HepG2 (cell line): Measurements from ENCODE around the gene HIBADH. TPM values are rescaled to one million over a fixed set of nuclear protein-coding genes. Genes with fewer than 3 reads are reported as not detected.

Source experiments
- CCDC6 ChIP-seq: sonication (generic); formaldehyde crosslinking; IDR thresholded peaks from 2 replicates; pipeline ENCODE4 v1.8.1; 2022; ENCODE audit warnings: mild to moderate bottlenecking, missing genetic modification reagents, moderate library complexity
- CHD4 ChIP-seq: fragments of 200-600 bp; sonication (generic); IDR thresholded peaks from 2 replicates; pipeline ENCODE4 v1.7.0; 2017; ENCODE audit warnings: mild to moderate bottlenecking, low read length, borderline replicate concordance
- EEA1 ChIP-seq: sonication (generic); formaldehyde crosslinking; IDR thresholded peaks from 2 replicates; pipeline ENCODE4 v1.5.1; 2020; ENCODE audit warnings: mild to moderate bottlenecking, missing genetic modification reagents, borderline replicate concordance
- FOSL2 ChIP-seq: sonication (generic); formaldehyde crosslinking; IDR thresholded peaks from 2 replicates; pipeline ENCODE4 v1.4.0; 2020; ENCODE audit warnings: missing genetic modification reagents
- FOXK1 ChIP-seq: sonication (generic); formaldehyde crosslinking; IDR thresholded peaks from 2 replicates; pipeline ENCODE4 v1.4.0; 2020; ENCODE audit warnings: low read depth, missing genetic modification reagents, borderline replicate concordance
- GTF2F1 ChIP-seq: fragments of 150-350 bp; IDR thresholded peaks from 2 replicates; pipeline ENCODE4 v1.6.1; 2014; ENCODE audit warnings: low read length
- GTF3A ChIP-seq: sonication (generic); formaldehyde crosslinking; conservative IDR thresholded peaks from 2 replicates; pipeline ENCODE4 v1.4.0; 2020; ENCODE audit warnings: mild to moderate bottlenecking, missing genetic modification reagents
- HMG20B ChIP-seq: conservative IDR thresholded peaks from 2 replicates; pipeline ENCODE4 v1.6.1; 2016; ENCODE audit warnings: missing genetic modification reagents, missing compliant biosample characterization
- NBN ChIP-seq: fragments of 450-650 bp; conservative IDR thresholded peaks from 2 replicates; pipeline ENCODE4 v1.6.1; 2017
- NR2F6 ChIP-seq, 2 experiments: IDR thresholded peaks; 2 replicates each; pipeline ENCODE4 v1.6.1; 2016; ENCODE audit warnings: antibody characterized with exemption in 1 of 2, mild to moderate bottlenecking in 1 of 2
- PAWR ChIP-seq: sonication (generic); formaldehyde crosslinking; IDR thresholded peaks from 2 replicates; pipeline ENCODE4 v1.4.0; 2020; ENCODE audit warnings: missing genetic modification reagents, mild to moderate bottlenecking, borderline replicate concordance
- RFXAP ChIP-seq: sonication (generic); formaldehyde crosslinking; IDR thresholded peaks from 2 replicates; pipeline ENCODE4 v1.4.0; 2020; ENCODE audit warnings: missing genetic modification reagents, borderline replicate concordance
- SAFB2 ChIP-seq: sonication (generic); formaldehyde crosslinking; IDR thresholded peaks from 2 replicates; pipeline ENCODE4 v1.5.1; 2020; ENCODE audit warnings: missing genetic modification reagents, low read depth, mild to moderate bottlenecking, borderline replicate concordance
- SP5 ChIP-seq: IDR thresholded peaks from 2 replicates; pipeline ENCODE4 v1.6.1; 2016; ENCODE audit warnings: low read depth, borderline replicate concordance
- ZNF101 ChIP-seq: sonication (generic); formaldehyde crosslinking; IDR thresholded peaks from 2 replicates; pipeline ENCODE4 v1.4.0; 2020; ENCODE audit warnings: mild to moderate bottlenecking, low read depth, missing genetic modification reagents, borderline replicate concordance
- ZNF468 ChIP-seq: sonication (generic); formaldehyde crosslinking; IDR thresholded peaks from 2 replicates; pipeline ENCODE4 v1.8.0; 2022; ENCODE audit warnings: mild to moderate bottlenecking, moderate library complexity, missing genetic modification reagents
- ZNF878 ChIP-seq: sonication (generic); formaldehyde crosslinking; IDR thresholded peaks from 2 replicates; pipeline ENCODE4 v1.8.1; 2023; ENCODE audit warnings: mild to moderate bottlenecking, missing genetic modification reagents, moderate library complexity
- polyA plus RNA-seq, 8 experiments: library from polyadenylated mRNA; depleted of rRNA in 3 of 8; stranded (reverse) in 7 of 8; unstranded in 1 of 8; fragments of >200 nt; fragmentation: Illumina TruSeq in 4 of 8; extraction: Trizol in 4 of 8; gene quantifications; 2 replicates each; pipeline versions ENCODE4 v1.2.1 to v1.2.3, GENCODE V29; 2011 to 2016; ENCODE audit warnings: low read depth in 4 of 8, missing spikeins in 1 of 8, mixed read lengths in 1 of 8; ENCODE audit not compliant: insufficient read depth in 1 of 8
- total RNA-seq, 5 experiments: library from RNA; depleted of rRNA; stranded (reverse); fragments of >200 nt; fragmentation: Illumina TruSeq; extraction: Trizol; gene quantifications; 2 replicates each; pipeline ENCODE4 v1.2.3, GENCODE V29; 2016; ENCODE audit warnings: low read depth in 1 of 5
- TF ChIP-seq, protein P1 (sequence below), 2 experiments: IDR thresholded peaks; 2 replicates each; pipeline ENCODE4 v1.6.1; 2011 to 2012; ENCODE audit warnings: low read length in 2 of 2, borderline replicate concordance in 1 of 2, low read depth in 1 of 2, mild to moderate bottlenecking in 1 of 2, moderate library complexity in 1 of 2
- TF ChIP-seq, protein P2 (sequence below): sonication (generic); formaldehyde crosslinking; IDR thresholded peaks from 2 replicates; pipeline ENCODE4 v1.5.1; 2020; ENCODE audit warnings: mild to moderate bottlenecking, missing genetic modification reagents, borderline replicate concordance

Gene HIBADH
- total and polyA plus RNA-seq, 2 of the 13 experiments (the other 11 are each of a cell fraction or from before 2014, with no cell fraction given): 49.9 to 59.5 TPM

DNA sequence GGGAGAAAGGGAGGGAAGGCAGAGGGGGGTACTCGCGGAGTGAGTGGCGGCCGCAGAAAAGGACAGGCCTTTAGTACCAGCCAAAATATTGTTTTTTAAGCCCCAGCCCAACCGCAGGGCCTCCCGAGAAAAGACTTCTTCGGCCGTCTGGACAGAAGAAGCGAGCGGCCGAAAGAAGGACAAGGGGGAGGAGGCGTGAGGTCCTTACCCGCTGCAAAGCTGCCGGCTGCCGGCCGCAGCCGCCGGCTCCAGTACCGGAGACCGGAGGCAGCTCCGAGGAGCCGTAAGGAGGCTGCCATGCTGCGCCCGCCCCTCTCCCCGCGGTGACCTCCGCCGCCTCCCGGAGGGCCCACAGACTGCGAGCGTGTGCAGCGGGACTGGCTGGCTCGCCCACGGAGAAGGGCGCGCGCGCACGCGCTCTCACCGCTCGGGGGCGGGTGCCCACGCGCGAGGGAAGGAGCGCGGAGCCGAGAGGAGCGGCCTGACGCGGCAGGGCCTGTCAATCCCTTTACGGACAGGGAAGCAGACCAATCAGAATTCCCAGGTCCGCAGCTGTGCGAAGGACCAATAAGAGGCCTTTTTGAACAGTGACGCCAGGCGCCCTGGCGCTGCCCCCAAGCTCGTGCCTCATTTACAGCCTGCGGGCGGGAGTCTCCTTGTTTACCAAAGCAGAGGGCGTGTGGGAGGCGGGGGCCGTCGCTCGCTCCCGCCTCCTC is at the start of gene HIBADH (continued):
- TF ChIP-seq, protein P1, sequence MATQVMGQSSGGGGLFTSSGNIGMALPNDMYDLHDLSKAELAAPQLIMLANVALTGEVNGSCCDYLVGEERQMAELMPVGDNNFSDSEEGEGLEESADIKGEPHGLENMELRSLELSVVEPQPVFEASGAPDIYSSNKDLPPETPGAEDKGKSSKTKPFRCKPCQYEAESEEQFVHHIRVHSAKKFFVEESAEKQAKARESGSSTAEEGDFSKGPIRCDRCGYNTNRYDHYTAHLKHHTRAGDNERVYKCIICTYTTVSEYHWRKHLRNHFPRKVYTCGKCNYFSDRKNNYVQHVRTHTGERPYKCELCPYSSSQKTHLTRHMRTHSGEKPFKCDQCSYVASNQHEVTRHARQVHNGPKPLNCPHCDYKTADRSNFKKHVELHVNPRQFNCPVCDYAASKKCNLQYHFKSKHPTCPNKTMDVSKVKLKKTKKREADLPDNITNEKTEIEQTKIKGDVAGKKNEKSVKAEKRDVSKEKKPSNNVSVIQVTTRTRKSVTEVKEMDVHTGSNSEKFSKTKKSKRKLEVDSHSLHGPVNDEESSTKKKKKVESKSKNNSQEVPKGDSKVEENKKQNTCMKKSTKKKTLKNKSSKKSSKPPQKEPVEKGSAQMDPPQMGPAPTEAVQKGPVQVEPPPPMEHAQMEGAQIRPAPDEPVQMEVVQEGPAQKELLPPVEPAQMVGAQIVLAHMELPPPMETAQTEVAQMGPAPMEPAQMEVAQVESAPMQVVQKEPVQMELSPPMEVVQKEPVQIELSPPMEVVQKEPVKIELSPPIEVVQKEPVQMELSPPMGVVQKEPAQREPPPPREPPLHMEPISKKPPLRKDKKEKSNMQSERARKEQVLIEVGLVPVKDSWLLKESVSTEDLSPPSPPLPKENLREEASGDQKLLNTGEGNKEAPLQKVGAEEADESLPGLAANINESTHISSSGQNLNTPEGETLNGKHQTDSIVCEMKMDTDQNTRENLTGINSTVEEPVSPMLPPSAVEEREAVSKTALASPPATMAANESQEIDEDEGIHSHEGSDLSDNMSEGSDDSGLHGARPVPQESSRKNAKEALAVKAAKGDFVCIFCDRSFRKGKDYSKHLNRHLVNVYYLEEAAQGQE (IDR thresholded peaks at IDR 0.05; ENCODE audit: borderline replicate concordance in 1 of 2, low read depth in 1 of 2, low read length in 2 of 2): peak in 1 of 2 experiments; percentile 61; a peak in 1 of 4 replicates
- TF ChIP-seq ZNF101 (CRISPR knock-in tag) (no peak), CCDC6 (peak; percentile 8; the same call in 1 of the 2 replicates), FOXK1 (peak; percentile 98), ZNF878 (CRISPR knock-in tag) (0 out of 2 replicates have a peak, but pooled peaks have one; percentile 11), GTF2F1 (no peak), HMG20B (CRISPR knock-in tag) (no peak), SP5 (peak; percentile 72), PAWR (CRISPR knock-in tag) (no peak), SAFB2 (CRISPR knock-in tag) (peak; percentile 64; the same call in 1 of the 2 replicates), ZNF468 (CRISPR knock-in tag) (no peak), NR2F6 (IDR thresholded peaks at IDR 0.05) (0 out of 2 replicates have a peak, but pooled peaks have one; percentile 26), NR2F6 (CRISPR knock-in tag; IDR thresholded peaks at IDR 0.05) (peak; percentile 44; the same call in 1 of the 2 replicates), CHD4 (no peak), NBN (no peak), EEA1 (CRISPR knock-in tag) (peak; percentile 82; the same call in 1 of the 2 replicates), GTF3A (CRISPR knock-in tag) (no peak), FOSL2 (CRISPR knock-in tag) (peak; percentile 31; the same call in 1 of the 2 replicates), RFXAP (CRISPR knock-in tag) (peak; percentile 71)
- TF ChIP-seq, protein P2, sequence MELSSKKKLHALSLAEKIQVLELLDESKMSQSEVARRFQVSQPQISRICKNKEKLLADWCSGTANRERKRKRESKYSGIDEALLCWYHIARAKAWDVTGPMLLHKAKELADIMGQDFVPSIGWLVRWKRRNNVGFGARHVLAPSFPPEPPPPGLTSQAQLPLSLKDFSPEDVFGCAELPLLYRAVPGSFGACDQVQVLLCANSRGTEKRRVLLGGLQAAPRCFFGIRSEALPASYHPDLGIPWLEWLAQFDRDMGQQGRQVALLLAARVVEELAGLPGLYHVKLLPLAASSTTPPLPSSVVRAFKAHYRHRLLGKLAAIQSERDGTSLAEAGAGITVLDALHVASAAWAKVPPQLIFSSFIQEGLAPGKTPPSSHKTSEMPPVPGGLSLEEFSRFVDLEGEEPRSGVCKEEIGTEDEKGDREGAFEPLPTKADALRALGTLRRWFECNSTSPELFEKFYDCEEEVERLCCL (CRISPR knock-in tag): 0 out of 2 replicates have a peak, but pooled peaks have one; percentile 29
